KOPT-K1 (cell line): Measurements from ENCODE around the gene BTF3.
"Not testable (repeated sequence)": the region's sequence is repeated elsewhere in the genome, so short reads cannot be mapped to it uniquely, and the experiment has no call there.

ENCODE experiments used
- H3K27ac ChIP-seq: fragments of 200-600 bp; sonication (generic); 2 replicates; pipeline ENCODE4 v1.5.1; 2016; ENCODE audit warnings: antibody characterized with exemption, mild to moderate bottlenecking, low read depth, low read length; ENCODE audit not compliant: poor library complexity, severe bottlenecking
- H3K36me3 ChIP-seq: fragments of 200-600 bp; sonication (generic); 2 replicates; pipeline ENCODE4 v1.5.1; 2017; ENCODE audit warnings: antibody characterized with exemption, mild to moderate bottlenecking, low read length, moderate library complexity; ENCODE audit not compliant: insufficient read depth
- H3K9me3 ChIP-seq: fragments of 200-600 bp; sonication (generic); 2 replicates; pipeline ENCODE4 v1.5.1; 2017; ENCODE audit warnings: antibody characterized with exemption, low read length, mild to moderate bottlenecking; ENCODE audit not compliant: insufficient read depth, poor library complexity, severe bottlenecking

Gene BTF3

GRCh38 chr5:73472116-73472515, 26.1 kb upstream of the BTF3 start:
- H3K36me3 ChIP-seq: no peaks in the 10 kb centered on the region
- H3K9me3 ChIP-seq: peaks cover 3% of the 10 kb centered on the region
- no peak overlapping the region for H3K27ac ChIP-seq

- no peak overlapping the region for H3K27ac ChIP-seq
- no peaks in the 10 kb centered on the region for H3K9me3 ChIP-seq
- no peaks in the 10 kb centered on the region for H3K36me3 ChIP-seq
Measured at GRCh38 chr5:73480500-73480899, 17.7 kb upstream of the BTF3 start.

- Histone ChIP-seq H3K27ac (no peak overlapping the region), H3K9me3 (no peaks in the 10 kb centered on the region), H3K36me3 (no peaks in the 10 kb centered on the region)
Measured at GRCh38 chr5:73482383-73483136, 15.7 kb upstream of the BTF3 start.

- H3K36me3 ChIP-seq: no peaks in the 10 kb centered on the region
- H3K27ac ChIP-seq: no peak overlapping the region
- no peaks in the 10 kb centered on the region for H3K9me3 ChIP-seq
Measured at GRCh38 chr5:73483676-73484075, 14.6 kb upstream of the BTF3 start.

- Histone ChIP-seq H3K9me3 (no peaks in the 10 kb centered on the region), H3K27ac (no peak overlapping the region), H3K36me3 (no peaks in the 10 kb centered on the region)
Measured at GRCh38 chr5:73484511-73484910, 13.7 kb upstream of the BTF3 start.

DNA sequence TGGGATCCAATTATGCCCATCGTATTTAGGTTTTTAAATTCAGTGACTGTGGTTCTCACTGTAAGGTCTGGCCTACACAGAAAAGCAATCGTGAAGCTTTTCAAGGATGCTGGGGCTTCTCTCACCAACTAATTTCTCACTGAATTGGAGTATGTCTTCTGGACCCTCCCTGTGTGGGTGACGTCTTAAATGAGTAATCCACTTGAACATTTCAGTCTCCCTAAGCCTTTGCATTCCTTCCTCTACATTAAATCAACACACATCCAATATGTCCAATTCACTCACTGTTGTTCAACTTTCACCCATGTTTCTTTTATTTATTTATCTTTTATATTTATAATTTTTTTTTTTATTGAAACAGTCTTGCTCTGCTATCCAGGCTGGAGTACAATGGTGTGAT, 12.5 kb upstream of the BTF3 start:
- H3K27ac ChIP-seq: no peak overlapping the region
- no peaks in the 10 kb centered on the region for H3K9me3 ChIP-seq
- H3K36me3 ChIP-seq: no peaks in the 10 kb centered on the region

DNA sequence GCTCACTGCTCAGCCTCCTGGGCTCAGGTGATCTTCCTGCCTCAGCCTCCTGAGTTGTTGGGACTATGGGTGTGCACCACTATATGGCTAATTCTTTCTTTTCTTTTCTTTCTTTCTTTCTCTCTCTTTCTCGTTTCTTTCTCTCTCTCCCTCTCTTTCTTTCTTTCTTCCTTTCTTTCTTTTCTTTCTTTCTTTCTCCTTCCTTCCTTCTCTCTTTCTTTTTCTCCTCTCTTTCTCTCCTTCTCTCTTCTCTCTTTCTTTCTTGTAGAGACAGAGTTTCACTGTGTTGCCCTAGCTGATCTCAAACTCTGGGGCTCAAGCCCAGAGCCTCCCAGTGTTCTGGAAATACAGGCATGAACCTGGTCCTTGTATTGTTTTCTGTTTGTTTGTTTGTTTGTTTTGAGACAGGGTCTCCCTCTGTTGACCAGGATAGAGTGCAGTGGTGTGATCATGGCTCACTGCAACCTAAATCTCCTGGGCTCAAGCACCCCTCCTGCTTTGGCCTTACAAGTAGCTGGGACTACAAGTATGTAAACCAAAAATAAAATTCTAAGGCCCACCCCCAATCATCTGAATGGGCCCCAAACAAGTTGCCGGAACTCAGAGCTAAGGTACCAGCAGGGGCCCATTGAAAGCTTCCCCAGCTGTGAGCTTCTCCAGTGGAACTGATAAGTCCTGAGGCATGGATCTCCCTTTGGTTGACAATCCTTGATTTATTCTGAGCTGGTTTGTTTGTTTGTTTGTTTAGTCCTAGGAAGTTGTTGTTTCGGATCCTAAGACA, 11.9 kb upstream of the BTF3 start:
- no peak overlapping the region for H3K27ac ChIP-seq
- H3K9me3 ChIP-seq: no peaks in the 10 kb centered on the region
- H3K36me3 ChIP-seq: no peaks in the 10 kb centered on the region

- not testable (repeated sequence) for H3K36me3 ChIP-seq, H3K27ac ChIP-seq, H3K9me3 ChIP-seq
Measured at GRCh38 chr5:73487257-73487656, 11.0 kb upstream of the BTF3 start.

DNA sequence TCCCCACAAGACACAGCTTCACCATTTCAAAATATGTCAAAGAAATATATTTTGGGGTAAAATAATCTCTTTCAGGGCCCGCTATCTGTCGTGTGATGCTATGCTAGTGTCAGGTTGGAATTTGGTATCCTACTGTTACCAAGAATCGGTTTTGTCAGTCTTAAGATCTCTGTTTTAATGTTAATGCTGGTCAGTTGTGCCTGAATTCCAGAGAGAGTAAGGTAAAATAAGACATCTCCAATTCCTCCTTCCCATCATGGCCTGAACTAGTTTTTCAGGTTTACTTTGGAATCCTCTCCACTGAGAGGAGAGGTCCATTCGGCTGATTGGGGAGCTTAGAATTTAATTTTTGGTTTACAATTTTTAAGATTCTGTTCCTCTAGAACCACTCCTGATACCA, 10.4 kb upstream of the BTF3 start:
- H3K9me3 ChIP-seq: no peaks in the 10 kb centered on the region
- no peaks in the 10 kb centered on the region for H3K36me3 ChIP-seq
- H3K27ac ChIP-seq: no peak overlapping the region

GRCh38 chr5:73488806-73489205, 9.4 kb upstream of the BTF3 start:
- no peaks in the 10 kb centered on the region for H3K9me3 ChIP-seq
- no peak overlapping the region for H3K27ac ChIP-seq
- H3K36me3 ChIP-seq: no peaks in the 10 kb centered on the region

- Histone ChIP-seq H3K27ac (no peak overlapping the region), H3K36me3 (no peaks in the 10 kb centered on the region)
Measured at GRCh38 chr5:73490088-73490487, 8.2 kb upstream of the BTF3 start.

DNA sequence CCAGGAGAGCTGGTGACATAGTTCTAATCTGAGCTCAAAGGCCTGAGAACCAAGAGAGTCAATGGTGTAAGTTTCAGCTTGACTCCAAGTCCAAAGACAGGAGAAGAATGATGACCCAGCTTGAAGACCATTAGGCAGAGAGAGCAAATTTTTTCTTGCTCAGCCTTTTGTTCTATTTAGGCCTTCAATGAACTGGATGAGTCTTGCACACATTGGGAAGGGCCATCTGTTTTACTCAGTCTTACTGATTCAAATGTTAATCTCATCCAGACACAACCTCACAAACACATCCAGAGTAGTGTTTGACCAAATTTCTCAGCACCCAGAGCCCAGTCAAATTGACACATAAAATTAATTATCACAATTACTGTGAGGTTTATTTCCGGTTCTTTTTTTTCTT, 7.1 kb upstream of the BTF3 start:
- no peaks in the 10 kb centered on the region for H3K9me3 ChIP-seq
- no peaks in the 10 kb centered on the region for H3K36me3 ChIP-seq
- no peak overlapping the region for H3K27ac ChIP-seq

More at GRCh38 chr5:73490088-73490487, 8.2 kb upstream of the BTF3 start:
- H3K9me3 ChIP-seq: no peaks in the 10 kb centered on the region

DNA sequence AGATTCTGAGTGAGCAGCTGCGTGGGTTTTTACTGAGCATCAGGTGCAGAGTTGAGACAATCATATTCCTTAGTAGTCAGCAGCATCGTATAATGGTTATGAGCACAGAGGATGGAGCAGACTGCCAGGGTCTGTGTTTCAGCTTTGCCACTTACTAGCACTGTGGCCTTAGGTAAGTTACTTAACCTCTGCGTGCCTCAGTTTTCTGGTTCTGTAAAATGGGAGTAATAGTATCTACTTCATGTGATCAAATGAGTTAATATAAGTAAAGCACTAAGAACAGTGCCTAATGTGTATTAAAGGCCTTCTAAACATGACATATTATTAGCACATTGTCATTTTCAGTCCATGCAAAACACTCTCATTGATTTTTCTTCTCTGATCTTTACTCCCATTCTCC, 4.8 kb upstream of the BTF3 start:
- no peaks in the 10 kb centered on the region for H3K9me3 ChIP-seq
- no peak overlapping the region for H3K27ac ChIP-seq
- H3K36me3 ChIP-seq: no peaks in the 10 kb centered on the region

DNA sequence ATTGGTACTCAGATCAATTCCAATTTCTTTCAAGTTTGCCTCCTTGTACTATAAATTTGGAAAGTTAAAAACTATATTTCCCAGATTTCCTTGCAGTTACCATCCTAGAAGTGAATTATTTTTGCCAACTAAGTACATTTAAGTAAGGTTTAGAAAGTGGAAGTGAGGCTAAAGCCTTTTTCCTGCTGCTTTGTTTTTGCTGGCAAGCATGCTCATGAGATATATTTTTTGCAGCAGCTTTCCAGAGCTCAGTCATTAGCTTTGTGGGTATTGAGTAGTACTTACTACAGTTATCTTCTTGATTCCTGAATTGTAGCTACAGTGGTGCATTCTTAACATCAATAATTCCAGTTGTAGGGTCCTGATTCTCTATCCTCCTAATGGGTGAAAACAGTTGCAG, 3.5 kb upstream of the BTF3 start:
- Histone ChIP-seq H3K36me3 (peaks cover 5% of the 10 kb centered on the region), H3K27ac (no peak overlapping the region), H3K9me3 (no peaks in the 10 kb centered on the region)

DNA sequence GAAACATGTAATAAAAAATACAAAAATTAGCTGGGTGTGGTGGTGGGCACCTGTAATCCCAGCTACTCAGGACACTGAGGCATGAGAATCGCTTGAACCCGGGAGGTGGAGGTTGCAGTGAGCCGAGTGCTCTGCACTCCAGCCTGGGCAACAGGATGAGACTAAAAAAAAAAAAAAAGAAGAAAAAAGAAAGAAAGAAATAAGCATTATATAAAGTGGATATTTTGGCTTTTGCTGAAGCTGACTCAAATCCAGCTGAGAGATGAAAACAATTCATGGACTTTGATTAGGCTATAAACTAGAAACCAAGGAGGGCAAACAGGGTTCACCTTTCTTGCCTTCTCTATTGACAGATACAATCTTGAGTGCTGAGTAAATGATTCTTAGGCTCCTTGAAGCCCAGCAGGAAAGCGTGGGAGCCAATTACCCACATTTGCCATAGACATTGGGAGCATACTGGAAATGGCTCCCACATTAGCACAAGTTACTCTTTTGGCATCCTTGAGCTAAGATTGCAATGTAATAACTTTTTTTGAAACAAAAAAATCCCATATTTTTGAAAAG, 2.4 kb upstream of the BTF3 start:
- Histone ChIP-seq H3K36me3 (peaks cover 17% of the 10 kb centered on the region), H3K27ac (no peak overlapping the region), H3K9me3 (no peaks in the 10 kb centered on the region)
